GM12874 (cell line): ENCODE data around the gene DND1.

ENCODE experiments used
- CTCF ChIP-seq: IDR thresholded peaks from 2 replicates; pipeline ENCODE4 v1.5.1; 2011; ENCODE audit warnings: low read depth, mild to moderate bottlenecking, control low read depth, low read length, moderate library complexity; ENCODE audit not compliant: insufficient read depth

Gene DND1

GRCh38 chr5:140630292-140631035 lies 42.9 kb downstream of the DND1 start:
- no peak for TF ChIP-seq CTCF

DNA sequence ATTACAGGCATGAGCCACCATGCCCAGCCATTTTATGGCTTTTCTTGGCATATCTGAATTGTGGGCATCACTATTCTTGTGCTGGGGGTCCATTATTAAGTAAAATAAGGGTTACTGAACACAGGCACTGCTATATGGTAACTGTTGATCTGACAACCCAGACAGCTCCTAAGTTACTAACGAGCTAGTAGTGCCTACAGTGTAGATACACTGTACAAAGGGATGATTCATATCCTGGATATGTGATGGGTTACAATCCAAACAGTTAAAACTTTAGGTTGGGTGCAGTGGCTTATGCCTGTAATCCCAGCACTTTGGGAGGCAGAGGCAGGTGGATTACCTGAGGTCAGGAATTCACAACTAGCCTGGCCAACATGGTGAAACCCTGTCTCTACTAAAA lies 44.7 kb downstream of the DND1 start:
- TF ChIP-seq CTCF: no peak

DNA sequence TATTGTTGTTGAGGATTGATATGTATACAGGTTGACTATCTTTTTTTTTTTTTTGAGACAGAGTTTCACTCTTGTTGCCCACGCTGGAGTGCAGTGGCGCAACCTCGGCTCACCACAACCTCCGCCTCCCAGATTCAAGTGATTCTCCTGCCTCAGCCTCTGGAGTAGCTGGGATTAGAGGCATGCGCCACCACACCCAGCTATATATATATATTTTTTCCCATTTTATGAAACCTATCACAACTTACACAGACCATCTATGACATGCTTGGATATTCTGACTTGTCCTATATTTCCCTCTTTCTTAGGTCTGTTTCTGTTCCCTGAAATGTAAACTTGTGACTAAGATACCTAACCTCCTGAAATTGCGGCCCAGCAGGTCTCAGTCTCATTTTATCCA lies 45.4 kb downstream of the DND1 start:
- TF ChIP-seq CTCF: no peak

- no peak for TF ChIP-seq CTCF
Measured at GRCh38 chr5:140622301-140622700, 51.1 kb downstream of the DND1 start.
